Breast epithelium (tissue), 4 donors: ENCODE data around the gene EPB41L1. TPM values are rescaled to one million over a fixed set of nuclear protein-coding genes. Genes with fewer than 3 reads are reported as not detected.

Experiments
- DNase-seq, 2 donors: peaks; one replicate each; pipeline ENCODE4 v3.0.0-alpha.2; 2019; ENCODE audit warnings: low spot score in 2 of 2
- H3K27ac ChIP-seq, 2 donors: fragments of 200-600 bp; sonication (generic) in 1 of 2; one replicate each; pipeline ENCODE4 v1.5.1; 2016 to 2019; ENCODE audit warnings: mild to moderate bottlenecking in 1 of 2
- H3K27me3 ChIP-seq, 2 donors: fragments of 200-600 bp; sonication (generic) in 1 of 2; one replicate each; pipeline versions ENCODE4 v1.5.1 to v1.6.0; 2017 to 2019; ENCODE audit warnings: control low read depth in 1 of 2, mild to moderate bottlenecking in 1 of 2
- H3K36me3 ChIP-seq: fragments of 200-600 bp; one replicate; pipeline ENCODE4 v1.5.1; 2019
- H3K4me1 ChIP-seq, 2 donors: fragments of 200-600 bp; sonication (generic); one replicate each; pipeline ENCODE4 v1.5.1; 2016 to 2019; ENCODE audit warnings: control low read depth in 1 of 2
- H3K4me3 ChIP-seq, 3 donors: fragments of 200-600 bp; sonication (generic); 1 replicate in 2 of 3; 2 replicates in 1 of 3; pipeline ENCODE4 v1.5.1; 2016 to 2019; ENCODE audit warnings: mild to moderate bottlenecking in 3 of 3, moderate library complexity in 2 of 3
- H3K9me3 ChIP-seq, 2 donors: fragments of 200-600 bp; sonication (generic) in 1 of 2; one replicate each; pipeline ENCODE4 v1.5.1; 2016 to 2019; ENCODE audit warnings: control low read depth in 1 of 2
- POLR2A ChIP-seq: fragments of 450-650 bp; IDR thresholded peaks from one replicate; pipeline ENCODE4 v1.6.1; 2016; ENCODE audit warnings: antibody characterized with exemption, mild to moderate bottlenecking, moderate library complexity
- POLR2AphosphoS5 ChIP-seq, 3 donors: sonication (generic); formaldehyde crosslinking; IDR thresholded peaks; one replicate each; pipeline ENCODE4 v1.6.1; 2017; ENCODE audit warnings: antibody characterized with exemption in 3 of 3
- intact Hi-C: fragments of 100-400 bp; cut with DNase I; formaldehyde crosslinking; loops from one replicate; pipeline ENCODE4 v1.15.1; 2023; ENCODE audit warnings: low total_unique reads
- total RNA-seq, 3 donors: library from RNA; depleted of rRNA; stranded (reverse); fragments of >200 nt; gene quantifications; one replicate each; pipeline ENCODE4 v1.1.0, GENCODE V29; 2016
- TF ChIP-seq, protein P1 (sequence below), 3 donors: fragments of 450-650 bp; IDR thresholded peaks; one replicate each; pipeline ENCODE4 v1.5.1; 2016 to 2017; ENCODE audit warnings: antibody characterized with exemption in 3 of 3, mild to moderate bottlenecking in 3 of 3, moderate library complexity in 3 of 3

Gene EPB41L1
- total RNA-seq, 3 donors from 2014 or later: 37.0 to 66.4 (median 43.7) TPM

- Histone ChIP-seq H3K27me3 (no peaks in the 10 kb centered on the region), H3K36me3 (peaks cover 6% of the 10 kb centered on the region), H3K27ac (no peak overlapping the region), H3K9me3 (no peaks in the 10 kb centered on the region), H3K4me1 (no peaks in the 10 kb centered on the region), H3K4me3 (no peak overlapping the region)
- no peak for DNase-seq
- intact Hi-C loops: no loop called here
- TF ChIP-seq, protein P1, sequence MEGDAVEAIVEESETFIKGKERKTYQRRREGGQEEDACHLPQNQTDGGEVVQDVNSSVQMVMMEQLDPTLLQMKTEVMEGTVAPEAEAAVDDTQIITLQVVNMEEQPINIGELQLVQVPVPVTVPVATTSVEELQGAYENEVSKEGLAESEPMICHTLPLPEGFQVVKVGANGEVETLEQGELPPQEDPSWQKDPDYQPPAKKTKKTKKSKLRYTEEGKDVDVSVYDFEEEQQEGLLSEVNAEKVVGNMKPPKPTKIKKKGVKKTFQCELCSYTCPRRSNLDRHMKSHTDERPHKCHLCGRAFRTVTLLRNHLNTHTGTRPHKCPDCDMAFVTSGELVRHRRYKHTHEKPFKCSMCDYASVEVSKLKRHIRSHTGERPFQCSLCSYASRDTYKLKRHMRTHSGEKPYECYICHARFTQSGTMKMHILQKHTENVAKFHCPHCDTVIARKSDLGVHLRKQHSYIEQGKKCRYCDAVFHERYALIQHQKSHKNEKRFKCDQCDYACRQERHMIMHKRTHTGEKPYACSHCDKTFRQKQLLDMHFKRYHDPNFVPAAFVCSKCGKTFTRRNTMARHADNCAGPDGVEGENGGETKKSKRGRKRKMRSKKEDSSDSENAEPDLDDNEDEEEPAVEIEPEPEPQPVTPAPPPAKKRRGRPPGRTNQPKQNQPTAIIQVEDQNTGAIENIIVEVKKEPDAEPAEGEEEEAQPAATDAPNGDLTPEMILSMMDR (IDR thresholded peaks at IDR 0.05): no peak
- no peak for TF ChIP-seq POLR2AphosphoS5 (IDR thresholded peaks at IDR 0.05)
- no peak for TF ChIP-seq POLR2A
These were observed 94.9 kb downstream of the EPB41L1 start for GRCh38 chr20:36249450-36249849.

DNA sequence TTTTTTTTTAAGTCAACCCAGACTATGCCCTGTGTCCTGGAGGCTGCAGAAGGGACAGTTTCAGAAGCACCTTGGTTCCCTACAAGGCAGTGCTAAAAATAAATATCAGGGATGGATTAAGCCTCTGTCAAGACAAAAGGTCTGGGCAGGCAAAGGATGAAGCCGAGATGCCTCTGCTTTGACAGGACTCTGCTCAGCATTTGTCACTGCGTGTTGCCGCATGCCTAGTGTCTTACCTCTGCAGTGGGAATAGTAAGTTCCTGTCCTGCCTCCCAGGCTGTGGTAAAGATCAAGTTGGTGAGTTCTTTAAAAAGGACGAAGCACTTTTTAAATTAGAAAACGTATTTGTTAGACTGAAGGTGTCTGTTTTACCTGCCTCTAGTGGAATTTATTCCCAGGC lies 96.9 kb downstream of the EPB41L1 start:
- Histone ChIP-seq H3K9me3 (no peaks in the 10 kb centered on the region), H3K27me3 (no peaks in the 10 kb centered on the region), H3K36me3 (peaks cover 6% of the 10 kb centered on the region), H3K27ac (no peak overlapping the region), H3K4me1 (no peaks in the 10 kb centered on the region), H3K4me3 (no peak overlapping the region)
- intact Hi-C loops: no loop called here
- no peak for DNase-seq
- TF ChIP-seq POLR2A (no peak), POLR2AphosphoS5 (IDR thresholded peaks at IDR 0.05) (no peak)
- TF ChIP-seq, protein P1 (IDR thresholded peaks at IDR 0.05): no peak

GRCh38 chr20:36252511-36252910 lies 98.0 kb downstream of the EPB41L1 start:
- no peak for DNase-seq
- TF ChIP-seq POLR2AphosphoS5 (IDR thresholded peaks at IDR 0.05): no peak
- TF ChIP-seq, protein P1 (IDR thresholded peaks at IDR 0.05): no peak
- no peak for TF ChIP-seq POLR2A
- no peaks in the 10 kb centered on the region for H3K27me3 ChIP-seq
- peaks cover 6% of the 10 kb centered on the region for H3K36me3 ChIP-seq
- no peaks in the 10 kb centered on the region for H3K9me3 ChIP-seq
- intact Hi-C loops: no loop called here
- H3K27ac ChIP-seq: no peak overlapping the region
- no peaks in the 10 kb centered on the region for H3K4me1 ChIP-seq
- H3K4me3 ChIP-seq: no peak overlapping the region

DNA sequence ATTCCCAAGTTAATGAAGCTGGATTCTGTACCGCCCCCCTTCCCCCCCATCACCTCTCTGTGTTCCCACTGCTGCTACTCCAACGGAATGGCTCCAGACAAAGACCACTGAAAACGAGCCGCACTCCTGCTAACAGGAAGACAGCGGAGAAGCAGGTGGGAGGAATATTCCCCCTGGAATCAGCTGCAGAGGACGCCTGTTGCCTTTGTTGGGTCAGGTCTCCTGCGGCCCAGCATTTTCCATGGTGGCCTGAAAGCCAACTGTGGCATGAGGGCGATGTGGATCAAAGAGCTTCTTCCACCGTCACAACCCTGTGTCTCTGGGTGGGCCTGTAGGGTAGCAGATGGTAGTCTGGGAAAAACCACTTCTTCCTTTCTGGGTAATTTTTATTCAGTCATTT lies 98.5 kb downstream of the EPB41L1 start:
- intact Hi-C loops: no loop called here
- Histone ChIP-seq H3K27me3 (no peaks in the 10 kb centered on the region), H3K9me3 (no peaks in the 10 kb centered on the region), H3K36me3 (peaks cover 6% of the 10 kb centered on the region), H3K4me1 (no peaks in the 10 kb centered on the region), H3K4me3 (no peak overlapping the region), H3K27ac (no peak overlapping the region)
- TF ChIP-seq POLR2AphosphoS5 (IDR thresholded peaks at IDR 0.05) (no peak), POLR2A (no peak)
- DNase-seq: no peak

DNA sequence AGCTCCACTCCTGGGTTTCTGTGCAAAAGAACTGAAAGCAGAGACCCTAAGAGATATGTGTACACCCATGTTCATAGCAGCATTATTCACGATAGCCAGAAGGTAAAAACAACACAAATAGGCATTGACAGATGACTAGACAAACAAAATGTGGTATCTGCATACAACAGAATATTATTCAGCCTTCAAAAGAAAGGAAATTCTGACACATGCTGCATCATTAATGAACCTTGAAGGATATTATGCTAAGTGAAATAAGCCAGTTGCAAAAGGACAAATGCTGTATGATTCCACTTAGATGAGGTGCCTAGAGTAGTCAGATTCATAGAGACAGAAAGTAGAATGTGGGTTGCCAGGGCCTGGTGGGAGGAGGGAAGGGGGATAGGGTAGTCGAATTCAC lies 99.5 kb downstream of the EPB41L1 start:
- Histone ChIP-seq H3K4me3 (no peak overlapping the region), H3K27me3 (no peaks in the 10 kb centered on the region), H3K4me1 (no peaks in the 10 kb centered on the region), H3K36me3 (peaks cover 2% of the 10 kb centered on the region), H3K9me3 (no peaks in the 10 kb centered on the region), H3K27ac (no peak overlapping the region)
- DNase-seq: no peak
- TF ChIP-seq, protein P1 (IDR thresholded peaks at IDR 0.05): no peak
- TF ChIP-seq POLR2A: no peak
- no peak for TF ChIP-seq POLR2AphosphoS5 (IDR thresholded peaks at IDR 0.05)
- intact Hi-C loops: no loop called here

- intact Hi-C loops: no loop called here
- no peak for TF ChIP-seq POLR2AphosphoS5 (IDR thresholded peaks at IDR 0.05)
- TF ChIP-seq, protein P1 (IDR thresholded peaks at IDR 0.05): no peak
- TF ChIP-seq POLR2A: no peak
- Histone ChIP-seq H3K9me3 (no peaks in the 10 kb centered on the region), H3K4me1 (no peaks in the 10 kb centered on the region), H3K27me3 (no peaks in the 10 kb centered on the region), H3K27ac (no peak overlapping the region), H3K36me3 (no peaks in the 10 kb centered on the region), H3K4me3 (no peak overlapping the region)
- DNase-seq: no peak
These were observed 100.9 kb downstream of the EPB41L1 start for GRCh38 chr20:36255445-36255844.
